K562 (cell line): ENCODE data around the gene SEMA6B. TPM values are rescaled to one million over a fixed set of nuclear protein-coding genes. Genes with fewer than 3 reads are reported as not detected.

ENCODE experiments used
- BCOR ChIP-seq: fragments of 450-650 bp; IDR thresholded peaks from 2 replicates; pipeline ENCODE4 v1.6.1; 2016
- CHD4 ChIP-seq: fragments of 200-600 bp; sonication (generic); IDR thresholded peaks from 3 replicates; pipeline ENCODE4 v1.6.1; 2012; ENCODE audit warnings: low read depth, mild to moderate bottlenecking, mixed read lengths, low read length, inconsistent platforms; ENCODE audit not compliant: insufficient read depth, insufficient replicate concordance, poor library complexity, severe bottlenecking
- DPF2 ChIP-seq: fragments of 450-650 bp; IDR thresholded peaks from 2 replicates; pipeline ENCODE4 v1.6.1; 2016
- ELF4 ChIP-seq: fragments of 450-650 bp; formaldehyde crosslinking; IDR thresholded peaks from 2 replicates; pipeline ENCODE4 v1.4.0; 2022; ENCODE audit warnings: missing genetic modification characterization
- GABPB1 ChIP-seq: sonication (generic); formaldehyde crosslinking; IDR thresholded peaks from 2 replicates; pipeline ENCODE4 v1.8.0; 2022; ENCODE audit warnings: mild to moderate bottlenecking, missing genetic modification reagents
- KDM1A ChIP-seq, 2 experiments: fragments of 450-650 bp; IDR thresholded peaks; 2 replicates each; pipeline ENCODE4 v1.6.1; 2016; ENCODE audit warnings: mild to moderate bottlenecking in 2 of 2
- RAD51 ChIP-seq: fragments of 450-650 bp; IDR thresholded peaks from 2 replicates; pipeline ENCODE4 v1.7.1; 2016; ENCODE audit warnings: low read depth, mild to moderate bottlenecking, borderline replicate concordance
- SRF ChIP-seq, 2 experiments: fragments of 250-450, 450-650 bp in 1 of 2; sonication (Bioruptor Pico) in 1 of 2; sonication (generic) in 1 of 2; formaldehyde crosslinking; IDR thresholded peaks; 2 replicates each; pipeline versions ENCODE4 v1.5.0 to v1.5.1; 2020 to 2022; ENCODE audit warnings: mild to moderate bottlenecking in 1 of 2, missing genetic modification reagents in 1 of 2
- XRCC4 ChIP-seq: IDR thresholded peaks from one replicate; pipeline ENCODE4 v1.6.1; 2011; ENCODE audit not compliant: insufficient read depth, insufficient read length; ENCODE audit errors: extremely low read depth
- ZEB2 ChIP-seq: fragments of 450-650 bp; IDR thresholded peaks from 2 replicates; pipeline ENCODE4 v1.6.1; 2016
- polyA plus RNA-seq, 8 experiments: library from polyadenylated mRNA; depleted of rRNA in 4 of 8; stranded (reverse) in 5 of 8; unstranded in 3 of 8; fragments of >200 nt; fragmentation: Nextera tagmentation in 2 of 8; fragmentation: Illumina TruSeq in 1 of 8; extraction: Ambion mirVana in 2 of 8; extraction: Trizol in 1 of 8; gene quantifications; 2 replicates each; pipeline versions ENCODE4 v1.2.1 to v1.2.3, GENCODE V29; 2011 to 2014; ENCODE audit warnings: inconsistent platforms in 1 of 8, missing spikeins in 1 of 8
- total RNA-seq, 7 experiments: library from RNA; depleted of rRNA in 6 of 7; stranded (reverse); fragments of >200 nt in 6 of 7; fragmentation: Illumina TruSeq in 2 of 7; extraction: Trizol in 2 of 7; gene quantifications; 2 replicates each; pipeline versions ENCODE4 v1.2.1 to v1.2.3, GENCODE V29; 2011 to 2021; ENCODE audit warnings: low replicate concordance in 1 of 7
- TF ChIP-seq, protein P1 (sequence below): fragments of 200-800 bp; sonication (Bioruptor generic); IDR thresholded peaks from 2 replicates; pipeline ENCODE4 v1.6.1; 2017; ENCODE audit warnings: missing genetic modification characterization, missing compliant biosample characterization
- TF ChIP-seq, protein P2 (sequence below): fragments of 450-650 bp; IDR thresholded peaks from 2 replicates; pipeline ENCODE4 v1.6.1; 2014; ENCODE audit warnings: low read depth, mild to moderate bottlenecking, moderate library complexity, borderline replicate concordance
- TF ChIP-seq, protein P3 (sequence below): IDR thresholded peaks from 2 replicates; pipeline ENCODE4 v1.6.1; 2011; ENCODE audit warnings: borderline replicate concordance, low read depth, mild to moderate bottlenecking, moderate library complexity, low read length; ENCODE audit not compliant: insufficient read depth, poor library complexity, severe bottlenecking
- TF ChIP-seq, protein P4 (sequence below): sonication (generic); formaldehyde crosslinking; IDR thresholded peaks from 2 replicates; pipeline ENCODE4 v1.9.0; 2022; ENCODE audit warnings: mild to moderate bottlenecking, missing genetic modification reagents
- TF ChIP-seq, protein P5 (sequence below): sonication (generic); formaldehyde crosslinking; IDR thresholded peaks from 2 replicates; pipeline ENCODE4 v1.8.0; 2022; ENCODE audit warnings: missing genetic modification reagents, mild to moderate bottlenecking, moderate library complexity, borderline replicate concordance

The SEMA6B gene
- total and polyA plus RNA-seq, 9 of the 15 experiments (the other 6 are each of a cell fraction or from before 2014, with no cell fraction given): 0.65 to 4.6 (median 2.5) TPM; not detected in 2

DNA sequence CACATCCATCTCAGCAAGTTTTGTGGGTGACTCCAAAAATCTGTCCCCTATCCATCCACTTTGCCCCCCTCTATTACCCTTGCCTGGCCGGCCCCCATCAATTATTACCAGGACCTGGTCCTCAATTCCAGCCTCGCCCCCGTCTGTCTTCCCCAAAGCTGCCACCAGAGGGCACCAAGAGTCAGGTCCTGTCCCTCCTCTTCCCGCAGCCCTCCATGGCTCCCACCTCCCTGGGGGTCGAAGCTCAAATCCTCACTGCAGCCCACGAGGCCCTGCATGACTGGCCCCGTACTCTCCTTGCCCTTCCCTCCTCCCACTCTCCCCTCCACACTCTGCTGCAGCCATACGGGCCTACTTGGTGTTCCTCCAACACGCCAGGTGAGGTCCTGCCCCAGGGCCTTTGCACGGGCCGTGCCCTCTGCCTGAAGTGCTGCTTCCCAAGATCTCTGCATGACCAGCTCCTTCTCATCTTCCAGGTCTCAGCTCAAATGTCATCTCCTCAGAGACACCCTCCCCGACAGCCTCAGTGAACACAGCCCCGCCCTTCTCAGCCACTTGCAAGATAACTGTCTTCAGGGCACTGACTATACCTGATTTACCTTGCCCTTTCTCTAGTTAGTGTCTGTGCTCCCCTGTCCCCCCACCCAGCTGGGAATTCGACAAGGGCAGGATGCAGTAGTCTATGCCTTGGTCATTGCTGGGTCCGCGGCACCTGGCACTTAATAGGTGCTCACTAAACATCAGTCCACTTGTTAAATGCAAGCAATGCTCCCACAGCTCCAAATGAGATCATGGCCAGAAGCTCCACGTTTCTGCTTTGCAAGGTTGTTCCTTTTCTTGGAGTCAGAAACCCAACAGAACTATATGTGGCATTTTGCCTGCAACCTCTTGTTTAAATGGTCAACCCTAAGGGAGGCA is 16.8 kb upstream of the SEMA6B start (continued):
- TF ChIP-seq, protein P1, sequence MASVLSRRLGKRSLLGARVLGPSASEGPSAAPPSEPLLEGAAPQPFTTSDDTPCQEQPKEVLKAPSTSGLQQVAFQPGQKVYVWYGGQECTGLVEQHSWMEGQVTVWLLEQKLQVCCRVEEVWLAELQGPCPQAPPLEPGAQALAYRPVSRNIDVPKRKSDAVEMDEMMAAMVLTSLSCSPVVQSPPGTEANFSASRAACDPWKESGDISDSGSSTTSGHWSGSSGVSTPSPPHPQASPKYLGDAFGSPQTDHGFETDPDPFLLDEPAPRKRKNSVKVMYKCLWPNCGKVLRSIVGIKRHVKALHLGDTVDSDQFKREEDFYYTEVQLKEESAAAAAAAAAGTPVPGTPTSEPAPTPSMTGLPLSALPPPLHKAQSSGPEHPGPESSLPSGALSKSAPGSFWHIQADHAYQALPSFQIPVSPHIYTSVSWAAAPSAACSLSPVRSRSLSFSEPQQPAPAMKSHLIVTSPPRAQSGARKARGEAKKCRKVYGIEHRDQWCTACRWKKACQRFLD: 0 out of 2 replicates have a peak, but pooled peaks have one; percentile 36
- TF ChIP-seq KDM1A (IDR thresholded peaks at IDR 0.05): peak; percentile 94 to 97
- peak; percentile 73 for TF ChIP-seq CHD4
- 0 out of 2 replicates have a peak, but pooled peaks have one; percentile 62 for TF ChIP-seq GABPB1 (CRISPR knock-in tag)
- TF ChIP-seq, protein P2, sequence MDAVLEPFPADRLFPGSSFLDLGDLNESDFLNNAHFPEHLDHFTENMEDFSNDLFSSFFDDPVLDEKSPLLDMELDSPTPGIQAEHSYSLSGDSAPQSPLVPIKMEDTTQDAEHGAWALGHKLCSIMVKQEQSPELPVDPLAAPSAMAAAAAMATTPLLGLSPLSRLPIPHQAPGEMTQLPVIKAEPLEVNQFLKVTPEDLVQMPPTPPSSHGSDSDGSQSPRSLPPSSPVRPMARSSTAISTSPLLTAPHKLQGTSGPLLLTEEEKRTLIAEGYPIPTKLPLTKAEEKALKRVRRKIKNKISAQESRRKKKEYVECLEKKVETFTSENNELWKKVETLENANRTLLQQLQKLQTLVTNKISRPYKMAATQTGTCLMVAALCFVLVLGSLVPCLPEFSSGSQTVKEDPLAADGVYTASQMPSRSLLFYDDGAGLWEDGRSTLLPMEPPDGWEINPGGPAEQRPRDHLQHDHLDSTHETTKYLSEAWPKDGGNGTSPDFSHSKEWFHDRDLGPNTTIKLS: no peak
- TF ChIP-seq, protein P3, sequence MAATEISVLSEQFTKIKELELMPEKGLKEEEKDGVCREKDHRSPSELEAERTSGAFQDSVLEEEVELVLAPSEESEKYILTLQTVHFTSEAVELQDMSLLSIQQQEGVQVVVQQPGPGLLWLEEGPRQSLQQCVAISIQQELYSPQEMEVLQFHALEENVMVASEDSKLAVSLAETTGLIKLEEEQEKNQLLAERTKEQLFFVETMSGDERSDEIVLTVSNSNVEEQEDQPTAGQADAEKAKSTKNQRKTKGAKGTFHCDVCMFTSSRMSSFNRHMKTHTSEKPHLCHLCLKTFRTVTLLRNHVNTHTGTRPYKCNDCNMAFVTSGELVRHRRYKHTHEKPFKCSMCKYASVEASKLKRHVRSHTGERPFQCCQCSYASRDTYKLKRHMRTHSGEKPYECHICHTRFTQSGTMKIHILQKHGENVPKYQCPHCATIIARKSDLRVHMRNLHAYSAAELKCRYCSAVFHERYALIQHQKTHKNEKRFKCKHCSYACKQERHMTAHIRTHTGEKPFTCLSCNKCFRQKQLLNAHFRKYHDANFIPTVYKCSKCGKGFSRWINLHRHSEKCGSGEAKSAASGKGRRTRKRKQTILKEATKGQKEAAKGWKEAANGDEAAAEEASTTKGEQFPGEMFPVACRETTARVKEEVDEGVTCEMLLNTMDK: peak; percentile 17
- TF ChIP-seq DPF2: peak; percentile 33; the same call in 1 of the 2 replicates
- peak; percentile 100 for TF ChIP-seq BCOR
- no peak for TF ChIP-seq ELF4 (CRISPR knock-in tag)
- TF ChIP-seq, protein P4, sequence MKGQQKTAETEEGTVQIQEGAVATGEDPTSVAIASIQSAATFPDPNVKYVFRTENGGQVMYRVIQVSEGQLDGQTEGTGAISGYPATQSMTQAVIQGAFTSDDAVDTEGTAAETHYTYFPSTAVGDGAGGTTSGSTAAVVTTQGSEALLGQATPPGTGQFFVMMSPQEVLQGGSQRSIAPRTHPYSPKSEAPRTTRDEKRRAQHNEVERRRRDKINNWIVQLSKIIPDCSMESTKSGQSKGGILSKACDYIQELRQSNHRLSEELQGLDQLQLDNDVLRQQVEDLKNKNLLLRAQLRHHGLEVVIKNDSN (CRISPR knock-in tag): no peak
- TF ChIP-seq, protein P5, sequence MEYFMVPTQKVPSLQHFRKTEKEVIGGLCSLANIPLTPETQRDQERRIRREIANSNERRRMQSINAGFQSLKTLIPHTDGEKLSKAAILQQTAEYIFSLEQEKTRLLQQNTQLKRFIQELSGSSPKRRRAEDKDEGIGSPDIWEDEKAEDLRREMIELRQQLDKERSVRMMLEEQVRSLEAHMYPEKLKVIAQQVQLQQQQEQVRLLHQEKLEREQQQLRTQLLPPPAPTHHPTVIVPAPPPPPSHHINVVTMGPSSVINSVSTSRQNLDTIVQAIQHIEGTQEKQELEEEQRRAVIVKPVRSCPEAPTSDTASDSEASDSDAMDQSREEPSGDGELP (CRISPR knock-in tag): peak; percentile 61; the same call in 1 of the 2 replicates
- no peak for TF ChIP-seq XRCC4
- no peak for TF ChIP-seq SRF (CRISPR knock-in tag; IDR thresholded peaks at IDR 0.05)
- peak; percentile 76 for TF ChIP-seq ZEB2
- TF ChIP-seq RAD51: no peak
